Neutrophil (primary cell): ENCODE results near the gene HOXB4.

Source experiments
- H3K27ac ChIP-seq: fragments of 200-600 bp; sonication (generic); 2 replicates; pipeline ENCODE4 v1.5.1; 2016; ENCODE audit warnings: mild to moderate bottlenecking, moderate library complexity
- H3K27me3 ChIP-seq: fragments of 200-600 bp; sonication (generic); 2 replicates; pipeline ENCODE4 v1.6.0; 2016; ENCODE audit warnings: mild to moderate bottlenecking
- H3K36me3 ChIP-seq: fragments of 200-600 bp; sonication (generic); 2 replicates; pipeline ENCODE4 v1.5.1; 2017
- H3K4me1 ChIP-seq, 2 experiments: fragments of 200-600 bp in 1 of 2; sonication (generic) in 1 of 2; 1 replicate in 1 of 2; 2 replicates in 1 of 2; pipeline versions ENCODE4 v1.5.1 to v1.6.1; 2013 to 2016; ENCODE audit warnings: low read depth in 1 of 2, low read length in 1 of 2, mild to moderate bottlenecking in 1 of 2, moderate library complexity in 1 of 2; ENCODE audit not compliant: control insufficient read depth in 1 of 2, insufficient read depth in 1 of 2
- H3K4me3 ChIP-seq, 2 experiments: fragments of 200-600 bp in 1 of 2; sonication (generic) in 1 of 2; 1 replicate in 1 of 2; 2 replicates in 1 of 2; pipeline ENCODE4 v1.5.1; 2013 to 2016; ENCODE audit warnings: low read depth in 1 of 2, low read length in 1 of 2, mild to moderate bottlenecking in 1 of 2, moderate library complexity in 1 of 2
- H3K9me3 ChIP-seq: fragments of 200-600 bp; sonication (generic); 2 replicates; pipeline ENCODE4 v1.5.1; 2016
- TF ChIP-seq, protein P1 (sequence below): fragments of 200-600 bp; sonication (generic); IDR thresholded peaks from 2 replicates; pipeline ENCODE4 v1.5.1; 2016; ENCODE audit warnings: antibody characterized with exemption

HOXB4 gene

DNA sequence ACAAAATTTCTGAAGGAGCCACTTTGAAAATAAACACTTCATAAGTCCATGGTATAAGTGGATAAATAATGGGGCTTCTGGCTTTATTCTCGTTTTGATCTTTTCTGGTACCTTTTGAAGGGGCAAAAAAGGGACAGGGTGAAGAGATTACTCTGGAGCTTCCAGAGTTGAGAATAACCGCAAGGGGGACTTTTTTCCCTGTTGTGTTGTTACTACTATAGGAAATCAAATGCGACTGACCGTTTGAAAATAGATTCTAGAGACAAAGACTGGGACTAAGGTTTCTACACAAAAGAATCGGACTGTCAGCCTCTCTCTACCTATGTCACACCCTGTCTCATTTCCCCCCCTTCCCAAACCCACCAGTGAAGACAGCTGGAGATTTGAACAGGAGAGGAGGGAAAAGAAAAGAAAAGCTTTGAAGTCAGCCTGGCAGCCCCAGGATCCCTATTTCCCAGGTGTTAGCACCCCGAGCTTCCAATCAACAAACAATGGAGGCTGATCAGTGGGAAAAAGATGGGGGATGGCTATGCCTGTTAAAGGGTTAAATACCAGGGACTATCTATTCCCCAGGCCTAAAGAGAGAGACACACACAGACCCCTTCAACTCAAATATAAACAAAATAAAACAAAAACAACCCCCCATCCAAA, 8.4 kb downstream of the HOXB4 start:
- Histone ChIP-seq H3K4me3 (no peak overlapping the region), H3K4me1 (no peaks in the 10 kb centered on the region), H3K27me3 (peaks cover 100% of the 10 kb centered on the region)

DNA sequence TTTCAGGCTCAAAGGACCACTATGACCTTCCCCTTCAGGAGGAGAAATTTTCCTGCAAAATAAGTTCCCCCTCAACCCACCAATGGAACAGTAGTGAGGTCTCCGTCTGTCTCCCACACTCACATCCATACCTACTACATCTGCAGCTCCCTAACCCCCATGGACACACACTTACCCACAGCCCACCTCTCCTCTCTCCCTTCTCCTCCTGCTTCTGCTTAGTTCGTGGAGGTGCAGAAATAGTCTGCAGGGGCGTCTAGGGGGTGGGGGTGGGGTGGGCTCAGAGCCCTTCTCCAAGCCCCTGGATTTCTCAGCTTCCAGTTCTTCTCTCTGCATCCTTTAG, 8.9 kb downstream of the HOXB4 start:
- Histone ChIP-seq H3K36me3 (no peaks in the 10 kb centered on the region), H3K4me1 (no peaks in the 10 kb centered on the region), H3K27me3 (peaks cover 100% of the 10 kb centered on the region), H3K27ac (no peak overlapping the region), H3K4me3 (no peak overlapping the region), H3K9me3 (no peaks in the 10 kb centered on the region)
- TF ChIP-seq, protein P1, sequence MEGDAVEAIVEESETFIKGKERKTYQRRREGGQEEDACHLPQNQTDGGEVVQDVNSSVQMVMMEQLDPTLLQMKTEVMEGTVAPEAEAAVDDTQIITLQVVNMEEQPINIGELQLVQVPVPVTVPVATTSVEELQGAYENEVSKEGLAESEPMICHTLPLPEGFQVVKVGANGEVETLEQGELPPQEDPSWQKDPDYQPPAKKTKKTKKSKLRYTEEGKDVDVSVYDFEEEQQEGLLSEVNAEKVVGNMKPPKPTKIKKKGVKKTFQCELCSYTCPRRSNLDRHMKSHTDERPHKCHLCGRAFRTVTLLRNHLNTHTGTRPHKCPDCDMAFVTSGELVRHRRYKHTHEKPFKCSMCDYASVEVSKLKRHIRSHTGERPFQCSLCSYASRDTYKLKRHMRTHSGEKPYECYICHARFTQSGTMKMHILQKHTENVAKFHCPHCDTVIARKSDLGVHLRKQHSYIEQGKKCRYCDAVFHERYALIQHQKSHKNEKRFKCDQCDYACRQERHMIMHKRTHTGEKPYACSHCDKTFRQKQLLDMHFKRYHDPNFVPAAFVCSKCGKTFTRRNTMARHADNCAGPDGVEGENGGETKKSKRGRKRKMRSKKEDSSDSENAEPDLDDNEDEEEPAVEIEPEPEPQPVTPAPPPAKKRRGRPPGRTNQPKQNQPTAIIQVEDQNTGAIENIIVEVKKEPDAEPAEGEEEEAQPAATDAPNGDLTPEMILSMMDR: no peak

More for the DNA sequence above, 8.4 kb downstream of the HOXB4 start:
- Histone ChIP-seq H3K36me3 (no peaks in the 10 kb centered on the region), H3K9me3 (no peaks in the 10 kb centered on the region), H3K27ac (no peak overlapping the region)
- TF ChIP-seq, protein P1: no peak

DNA sequence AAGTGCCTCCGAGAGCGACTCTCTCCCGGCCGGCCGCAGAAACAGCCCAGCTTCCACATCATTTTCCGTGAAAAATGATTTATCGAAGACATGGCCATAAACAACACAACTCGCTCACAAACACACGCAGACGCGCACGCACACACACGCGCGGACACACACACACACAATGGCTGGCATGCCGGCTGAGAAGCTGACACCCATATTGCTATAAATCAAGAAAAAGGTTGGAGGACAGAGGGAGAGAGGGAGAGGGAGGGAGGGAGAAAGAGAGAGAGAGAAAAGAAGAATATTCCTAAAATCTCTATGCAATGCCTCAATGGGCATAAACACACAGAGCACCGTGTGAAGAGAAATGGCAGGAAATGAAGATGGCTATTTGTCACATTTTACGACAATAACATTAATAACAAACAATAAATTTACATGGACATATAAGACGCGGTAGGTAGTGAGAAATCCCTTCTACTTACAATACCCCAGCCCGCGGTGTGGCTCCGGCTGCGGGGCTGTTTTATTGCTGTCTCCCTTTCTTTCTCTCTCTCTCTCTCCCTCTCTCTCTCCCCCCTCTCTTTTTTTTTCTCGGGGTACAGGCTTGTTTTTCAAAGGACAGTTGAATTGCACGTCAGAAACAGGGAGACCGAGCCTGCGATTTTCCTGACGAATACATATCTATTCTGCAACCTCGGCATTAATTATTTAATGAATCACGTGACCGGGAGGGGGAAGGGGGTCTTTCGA, 9.5 kb downstream of the HOXB4 start:
- TF ChIP-seq, protein P1: no peak
- Histone ChIP-seq H3K4me3 (no peak overlapping the region), H3K9me3 (no peaks in the 10 kb centered on the region), H3K27ac (no peak overlapping the region), H3K27me3 (peaks cover 100% of the 10 kb centered on the region), H3K4me1 (no peaks in the 10 kb centered on the region), H3K36me3 (no peaks in the 10 kb centered on the region)

DNA sequence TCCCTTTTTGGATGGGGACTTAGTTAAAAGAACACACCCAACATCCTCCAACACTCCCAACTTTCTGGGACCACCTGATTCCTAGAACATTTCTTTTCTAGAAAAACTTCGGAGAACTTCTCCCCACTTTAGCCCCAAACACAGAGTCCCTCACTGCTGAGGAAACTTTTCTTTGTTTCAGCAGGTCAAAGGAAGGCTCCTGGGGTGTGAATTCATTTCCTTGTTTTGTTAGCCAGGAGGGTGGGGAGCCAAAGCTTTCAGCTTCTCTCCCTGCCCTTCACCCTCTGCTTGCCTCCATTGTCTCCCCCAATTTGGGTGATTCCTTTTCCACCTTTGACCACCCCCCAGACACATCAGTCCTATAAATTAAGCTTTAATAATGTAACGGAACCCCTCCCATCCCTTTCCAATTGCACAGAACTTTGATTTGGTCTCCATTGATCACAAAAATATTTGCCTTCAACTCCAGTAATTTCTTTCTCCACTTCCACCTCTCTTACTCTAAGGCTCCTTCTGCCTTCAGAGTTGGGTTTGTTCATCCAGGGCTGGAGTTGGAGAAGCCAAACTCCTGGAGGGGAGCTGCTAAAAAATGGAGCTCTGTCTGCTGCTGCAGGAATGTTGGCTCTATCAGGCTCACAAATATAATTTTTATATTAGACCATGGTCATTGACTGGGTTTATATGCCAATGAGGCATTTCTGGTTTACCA, 10.3 kb downstream of the HOXB4 start:
- H3K27me3 ChIP-seq: peaks cover 100% of the 10 kb centered on the region
- no peaks in the 10 kb centered on the region for H3K4me1 ChIP-seq
- no peaks in the 10 kb centered on the region for H3K9me3 ChIP-seq
- no peak overlapping the region for H3K27ac ChIP-seq
- no peaks in the 10 kb centered on the region for H3K36me3 ChIP-seq
- TF ChIP-seq, protein P1: no peak
- no peak overlapping the region for H3K4me3 ChIP-seq

DNA sequence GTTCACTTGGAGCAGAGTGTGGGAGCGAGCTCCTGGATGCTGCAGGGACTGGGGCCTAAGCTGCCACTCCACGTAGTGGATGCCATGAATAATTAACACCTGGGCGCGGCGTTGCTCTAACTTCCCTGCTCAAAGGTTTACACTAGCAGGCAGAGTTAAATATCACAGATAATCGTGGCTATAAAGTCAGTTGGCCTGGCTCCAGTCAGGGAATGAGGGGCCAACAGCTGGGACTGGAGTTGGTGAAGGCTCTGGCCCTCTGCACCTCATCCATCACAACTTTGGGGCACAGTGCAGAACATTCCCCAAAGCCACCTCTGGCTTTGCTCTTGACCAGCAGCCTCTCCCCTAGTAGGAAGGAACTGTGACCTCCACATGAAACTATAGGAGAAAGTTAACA, 10.9 kb downstream of the HOXB4 start:
- peaks cover 100% of the 10 kb centered on the region for H3K27me3 ChIP-seq
- TF ChIP-seq, protein P1: no peak
- H3K4me3 ChIP-seq: no peak overlapping the region
- no peaks in the 10 kb centered on the region for H3K4me1 ChIP-seq
- no peaks in the 10 kb centered on the region for H3K36me3 ChIP-seq
- no peaks in the 10 kb centered on the region for H3K9me3 ChIP-seq
- H3K27ac ChIP-seq: no peak overlapping the region
